IMR-90 (cell line): ENCODE measurements around the gene RAPSN. TPM values are rescaled to one million over a fixed set of nuclear protein-coding genes. Genes with fewer than 3 reads are reported as not detected.

Source experiments
- ATAC-seq: fragments of 200-7000 bp; cut with Tn5 transposase; 2 replicates; pipeline ENCODE4 v1.9.1; 2020; ENCODE audit warnings: low read depth, mild to moderate bottlenecking, moderate library complexity
- BruUV-seq: library from RNA; stranded (reverse); fragments of 400-500 nt; replicated peaks from 2 replicates; lab custom pipeline; 2021; lab: Mats Ljungman, UMichigan
- CTCF ChIA-PET: fragments of 300-600 bp; formaldehyde crosslinking; extraction: SDS; loops from one replicate; lab custom pipeline; 2021; ENCODE audit warnings: antibody characterized with exemption; lab: Yijun Ruan, JAX
- POLR2A ChIA-PET: fragments of 300-600 bp; sonication (Branson Sonifier 250); formaldehyde crosslinking; loops from one replicate; lab custom pipeline; 2022; ENCODE audit warnings: antibody characterized with exemption; ENCODE audit not compliant: unreplicated experiment; lab: Charles Lee
- DNase-seq: peaks from one replicate; pipeline ENCODE4 v3.0.0; 2013
- H2AFZ ChIP-seq: replicated peaks from 2 replicates; pipeline ENCODE3; 2013; ENCODE audit warnings: low read length, mild to moderate bottlenecking; ENCODE audit not compliant: poor library complexity
- H2AK5ac ChIP-seq: 2 replicates; pipeline ENCODE4 v1.6.1; 2013; ENCODE audit warnings: low read depth, low read length, inconsistent platforms
- H2AK9ac ChIP-seq: replicated peaks from 2 replicates; pipeline ENCODE3; 2013; ENCODE audit warnings: mild to moderate bottlenecking, low read depth, low read length, moderate library complexity; ENCODE audit not compliant: poor library complexity
- H2BK120ac ChIP-seq: 2 replicates; pipeline ENCODE4 v1.6.1; 2013; ENCODE audit warnings: low read depth, low read length, inconsistent platforms
- H2BK15ac ChIP-seq: 3 replicates; pipeline ENCODE4 v1.6.1; 2013; ENCODE audit warnings: low read depth, low read length, inconsistent platforms
- H2BK20ac ChIP-seq: 2 replicates; pipeline ENCODE4 v1.6.1; 2013; ENCODE audit warnings: low read depth, mild to moderate bottlenecking, inconsistent platforms, low read length, moderate library complexity
- H2BK5ac ChIP-seq: 2 replicates; pipeline ENCODE4 v1.6.1; 2013; ENCODE audit warnings: mild to moderate bottlenecking, low read depth, low read length, inconsistent platforms; ENCODE audit not compliant: poor library complexity, severe bottlenecking
- H3K14ac ChIP-seq: replicated peaks from 2 replicates; pipeline ENCODE4 v1.6.1; 2013; ENCODE audit warnings: low read depth, low read length, inconsistent platforms
- H3K18ac ChIP-seq: 2 replicates; pipeline ENCODE4 v1.6.1; 2013; ENCODE audit warnings: low read depth, low read length, control low read depth
- H3K23ac ChIP-seq: 2 replicates; pipeline ENCODE4 v1.6.1; 2013; ENCODE audit warnings: low read depth, low read length, inconsistent platforms
- H3K27ac ChIP-seq: 2 replicates; pipeline ENCODE4 v1.5.1; 2013; ENCODE audit warnings: mild to moderate bottlenecking, control low read depth, low read length; ENCODE audit not compliant: insufficient read depth
- H3K27me3 ChIP-seq: 2 replicates; pipeline ENCODE4 v1.6.1; 2013; ENCODE audit warnings: low read length; ENCODE audit not compliant: control insufficient read depth, insufficient read depth
- H3K36me3 ChIP-seq: 2 replicates; pipeline ENCODE4 v1.6.1; 2013; ENCODE audit warnings: low read length, mixed read lengths; ENCODE audit not compliant: control insufficient read depth, insufficient read depth
- H3K4ac ChIP-seq: 2 replicates; pipeline ENCODE4 v1.6.1; 2013; ENCODE audit warnings: low read depth, low read length, inconsistent platforms
- H3K4me1 ChIP-seq: 2 replicates; pipeline ENCODE4 v1.6.1; 2013; ENCODE audit warnings: low read length, mixed read lengths; ENCODE audit not compliant: control insufficient read depth, insufficient read depth
- H3K4me2 ChIP-seq: 2 replicates; pipeline ENCODE4 v1.6.1; 2013; ENCODE audit warnings: low read depth, mild to moderate bottlenecking, control low read depth, low read length, moderate library complexity
- H3K4me3 ChIP-seq: 2 replicates; pipeline ENCODE4 v1.5.1; 2013; ENCODE audit warnings: low read depth, mild to moderate bottlenecking, control low read depth, low read length, moderate library complexity; ENCODE audit not compliant: insufficient read depth
- H3K56ac ChIP-seq: 2 replicates; pipeline ENCODE4 v1.6.1; 2013; ENCODE audit warnings: low read length, inconsistent platforms; ENCODE audit not compliant: insufficient read depth; ENCODE audit errors: extremely low read depth
- H3K79me1 ChIP-seq, 2 experiments: 2 replicates each; pipeline ENCODE4 v1.6.1; 2013; ENCODE audit warnings: low read length in 2 of 2, inconsistent platforms in 1 of 2, low read depth in 1 of 2
- H3K9ac ChIP-seq: 2 replicates; pipeline ENCODE4 v1.6.1; 2013; ENCODE audit warnings: low read depth, low read length, control low read depth
- H3K9me1 ChIP-seq: 2 replicates; pipeline ENCODE4 v1.6.1; 2013; ENCODE audit warnings: low read length, inconsistent platforms; ENCODE audit not compliant: insufficient read depth
- H3K9me3 ChIP-seq: 2 replicates; pipeline ENCODE4 v1.6.1; 2013; ENCODE audit warnings: low read length; ENCODE audit not compliant: control insufficient read depth, insufficient read depth
- H4K20me1 ChIP-seq: 2 replicates; pipeline ENCODE4 v1.6.1; 2013; ENCODE audit warnings: low read length, inconsistent platforms; ENCODE audit not compliant: insufficient read depth
- H4K5ac ChIP-seq: 2 replicates; pipeline ENCODE4 v1.6.1; 2013; ENCODE audit warnings: mild to moderate bottlenecking, low read depth, low read length, control low read depth
- H4K8ac ChIP-seq, 2 experiments: 2 replicates each; pipeline ENCODE4 v1.6.1; 2013; ENCODE audit warnings: low read depth in 2 of 2, low read length in 2 of 2, control low read depth in 1 of 2, inconsistent platforms in 1 of 2
- H4K91ac ChIP-seq: 2 replicates; pipeline ENCODE4 v1.6.1; 2013; ENCODE audit warnings: low read depth, low read length, inconsistent platforms; ENCODE audit not compliant: insufficient read depth
- CEBPB ChIP-seq: IDR thresholded peaks from 2 replicates; pipeline ENCODE4 v1.6.1; 2012; ENCODE audit warnings: low read depth, low read length, improper control_type of control experiment
- MAFK ChIP-seq: IDR thresholded peaks from 2 replicates; pipeline ENCODE4 v1.6.1; 2012; ENCODE audit warnings: low read depth, low read length, improper control_type of control experiment
- WGBS, 2 experiments: methylation state at CpG; one replicate each; pipeline versions ENCODE4 v1.1.5 to v1.1.7; 2013; ENCODE audit warnings: missing lambda C conversion rate in 2 of 2; ENCODE audit not compliant: insufficient read length in 1 of 2; ENCODE audit errors: extremely low coverage in 2 of 2; 5-methylcytosine and 5-hydroxymethylcytosine counted together
- dilution Hi-C: fragments of 300-500 bp; cut with HindIII; formaldehyde crosslinking; loops from one replicate; pipeline ENCODE4 v1.14.3; 2018; ENCODE audit warnings: low sequenced_read_pairs; ENCODE audit not compliant: unreplicated experiment
- in situ Hi-C: fragments of 300-500 bp; cut with MboI; formaldehyde crosslinking; loops from 3 replicates; pipeline ENCODE4 v1.14.3; 2019; ENCODE audit warnings: low sequenced_read_pairs, inconsistent platforms, mixed read lengths
- intact Hi-C: fragments of 100-400 bp; cut with micrococcal nuclease; formaldehyde crosslinking; loops from 2 replicates; pipeline ENCODE4 v1.10.0; 2022
- polyA plus RNA-seq, 3 experiments: library from polyadenylated mRNA; depleted of rRNA; stranded (reverse); fragments of >200 nt; gene quantifications; 2 replicates each; pipeline ENCODE4 v1.2.3, GENCODE V29; 2012; ENCODE audit warnings: low replicate concordance in 1 of 3
- total RNA-seq: library from RNA; depleted of rRNA; stranded (reverse); fragments of >200 nt; gene quantifications from 2 replicates; pipeline ENCODE4 v1.2.3, GENCODE V29; 2012

RAPSN gene
- total and polyA plus RNA-seq, 2 of the 4 experiments (the other 2 are of a cell fraction), result 0.03 TPM; not detected in 1

DNA sequence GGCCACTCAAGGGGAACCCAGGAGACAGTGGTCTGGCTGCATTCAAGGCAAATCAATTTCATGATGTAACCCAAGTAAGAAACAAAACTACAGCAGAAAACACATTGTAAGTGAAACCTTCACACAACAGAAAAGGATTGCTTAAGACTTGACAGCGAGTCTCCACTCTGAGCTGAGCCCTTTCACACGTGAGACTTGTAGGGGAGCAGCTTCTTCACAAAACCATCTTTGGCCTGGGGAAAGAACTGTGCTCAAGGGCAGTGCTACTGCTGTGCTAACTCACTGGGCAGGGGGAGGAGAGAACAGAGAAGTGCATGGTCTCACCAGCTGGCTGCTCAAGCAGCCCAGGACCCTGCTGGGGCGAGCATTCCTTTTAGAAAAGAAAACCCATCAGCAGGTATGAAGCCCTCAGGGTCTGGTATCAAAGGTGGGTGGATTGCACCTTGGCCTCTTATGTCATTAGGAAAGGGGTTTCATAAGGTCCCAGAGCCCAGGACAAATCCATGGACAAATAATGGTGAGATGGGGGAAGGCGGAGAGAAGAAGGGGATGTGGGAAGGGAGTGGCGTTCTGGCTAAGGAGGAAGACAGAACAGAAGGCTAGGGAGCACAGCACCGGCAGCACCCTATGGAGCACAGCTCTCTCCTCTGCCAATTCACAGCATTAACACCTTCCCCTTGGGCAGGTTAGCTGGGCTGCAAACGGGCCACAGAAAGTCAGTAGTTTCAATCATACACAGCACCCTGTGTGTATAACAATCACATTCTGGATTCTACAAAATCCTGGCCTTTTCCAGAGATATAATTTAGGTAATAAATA lies 20.6 kb upstream of the RAPSN start:
- Histone ChIP-seq H2BK20ac (no peak overlapping the region), H4K20me1 (peaks cover 27% of the 10 kb centered on the region), H3K4me3 (no peak overlapping the region), H3K79me1 (peaks cover 54 to 73% of the 10 kb centered on the region in 2 experiments), H3K14ac (no peak overlapping the region), H3K23ac (peak overlapping the region; percentile 50; the same call in 1 of the 2 replicates), H3K9ac (no peak overlapping the region), H3K56ac (no peak overlapping the region), H3K4ac (no peak overlapping the region), H3K4me1 (peaks cover 12% of the 10 kb centered on the region), H2AFZ (no peak overlapping the region), H2AK9ac (no peak overlapping the region), H4K5ac (no peak overlapping the region), H4K91ac (no peak overlapping the region), H3K27me3 (no peaks in the 10 kb centered on the region), H3K9me1 (peaks cover 12% of the 10 kb centered on the region), H3K18ac (no peak overlapping the region), H2BK15ac (no peak overlapping the region), H4K8ac (no peak overlapping the region), H3K27ac (no peak overlapping the region), H3K9me3 (no peaks in the 10 kb centered on the region), H2BK5ac (no peak overlapping the region), H2AK5ac (no peak overlapping the region), H3K36me3 (peaks cover 48% of the 10 kb centered on the region), H3K4me2 (no peak overlapping the region), H2BK120ac (no peak overlapping the region)
- peak; percentile 17 for DNase-seq
- dilution Hi-C loops (no loop called here), in situ Hi-C loops (no loop called here), intact Hi-C loops (no loop called here)
- TF ChIP-seq MAFK (no peak), CEBPB (peak; percentile 44)
- ATAC-seq, result no peak
- ChIA-PET POLR2A (no interaction called here), CTCF (interaction anchor here (0.6 kb wide), 1 partner anchor 12 kb away, joined by 3 read pairs; no protein-coding TSS in a partner anchor)
- BruUV-seq, result no TSS peak
- WGBS, 2 experiments, result 100% methylated on average over 1 of the region's 7 CpGs; no CpG with 5 or more reads in 1 of the 2 experiments
